ENCODE measurements around the gene ITGA2.
A peak's percentile ranks its signal among the peaks of the same experiment; 100 is the strongest.

ITGA2 gene

DNA sequence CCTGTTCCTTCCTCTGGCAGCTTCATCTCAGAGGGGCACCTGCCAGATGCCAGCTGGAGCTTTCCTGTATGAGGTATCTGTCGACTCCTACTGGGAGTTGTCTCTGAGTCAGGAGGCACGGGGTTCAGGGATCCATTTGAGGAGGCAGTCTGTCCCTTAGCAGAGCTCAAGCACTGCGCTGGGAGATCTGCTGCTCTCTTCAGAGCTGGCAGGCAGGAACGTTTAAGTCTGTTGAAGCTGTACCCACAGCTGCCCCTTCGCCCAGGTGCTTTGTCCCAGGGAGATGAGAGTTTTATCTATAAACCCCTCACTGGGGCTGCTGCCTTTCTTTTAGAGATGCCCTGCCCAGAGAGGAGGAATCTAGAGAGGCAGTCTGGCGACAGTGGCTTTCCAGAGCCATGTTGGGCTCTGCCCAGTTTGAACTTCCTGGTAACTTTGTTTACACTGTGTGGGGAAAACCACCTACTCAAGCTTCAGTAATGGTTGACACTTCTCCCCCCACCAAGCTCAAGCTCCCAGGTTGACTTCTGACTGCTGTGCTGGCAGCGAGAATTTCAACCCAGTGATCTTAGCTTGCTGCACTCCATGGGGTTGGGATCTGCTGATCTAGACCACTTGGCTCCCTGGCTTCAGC is 11.8 kb upstream of the ITGA2 start:
- Mint-ChIP-seq H3K36me3 (ENCODE audit: low read depth) (peaks cover 3% of the 10 kb centered on the region), H3K4me3 (no peak overlapping the region), H3K9me3 (peaks cover 6% of the 10 kb centered on the region), H3K27me3 (peaks cover 32% of the 10 kb centered on the region), H3K4me1 (no peaks in the 10 kb centered on the region), H3K27ac (no peak overlapping the region)
- ATAC-seq (no peak), DNase-seq (no peak)

DNA sequence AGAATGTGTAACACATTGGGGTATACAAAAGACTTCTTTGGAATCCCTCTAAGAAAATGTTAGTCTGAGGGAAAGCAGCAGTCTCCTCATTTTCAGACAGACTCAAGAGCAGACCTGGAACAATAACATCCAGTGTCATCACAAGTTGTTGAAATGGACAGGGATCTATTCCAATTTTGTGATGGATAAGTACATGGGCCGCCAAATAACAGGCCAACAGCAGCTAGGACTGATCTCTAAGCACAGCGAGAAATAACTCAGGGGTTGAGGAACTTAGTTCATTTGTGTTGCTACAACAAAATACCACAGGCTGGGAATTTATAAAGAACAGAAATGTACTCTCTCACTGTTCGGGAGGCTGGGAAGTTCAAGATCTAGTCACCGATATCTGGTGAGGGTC is 7.6 kb upstream of the ITGA2 start:
- Mint-ChIP-seq H3K36me3 (ENCODE audit: low read depth) (peaks cover 3% of the 10 kb centered on the region), H3K4me1 (peaks cover 13% of the 10 kb centered on the region), H3K4me3 (no peak overlapping the region), H3K9me3 (no peaks in the 10 kb centered on the region), H3K27ac (no peak overlapping the region), H3K27me3 (peaks cover 37% of the 10 kb centered on the region)
- ATAC-seq, result no peak
- no peak for DNase-seq

DNA sequence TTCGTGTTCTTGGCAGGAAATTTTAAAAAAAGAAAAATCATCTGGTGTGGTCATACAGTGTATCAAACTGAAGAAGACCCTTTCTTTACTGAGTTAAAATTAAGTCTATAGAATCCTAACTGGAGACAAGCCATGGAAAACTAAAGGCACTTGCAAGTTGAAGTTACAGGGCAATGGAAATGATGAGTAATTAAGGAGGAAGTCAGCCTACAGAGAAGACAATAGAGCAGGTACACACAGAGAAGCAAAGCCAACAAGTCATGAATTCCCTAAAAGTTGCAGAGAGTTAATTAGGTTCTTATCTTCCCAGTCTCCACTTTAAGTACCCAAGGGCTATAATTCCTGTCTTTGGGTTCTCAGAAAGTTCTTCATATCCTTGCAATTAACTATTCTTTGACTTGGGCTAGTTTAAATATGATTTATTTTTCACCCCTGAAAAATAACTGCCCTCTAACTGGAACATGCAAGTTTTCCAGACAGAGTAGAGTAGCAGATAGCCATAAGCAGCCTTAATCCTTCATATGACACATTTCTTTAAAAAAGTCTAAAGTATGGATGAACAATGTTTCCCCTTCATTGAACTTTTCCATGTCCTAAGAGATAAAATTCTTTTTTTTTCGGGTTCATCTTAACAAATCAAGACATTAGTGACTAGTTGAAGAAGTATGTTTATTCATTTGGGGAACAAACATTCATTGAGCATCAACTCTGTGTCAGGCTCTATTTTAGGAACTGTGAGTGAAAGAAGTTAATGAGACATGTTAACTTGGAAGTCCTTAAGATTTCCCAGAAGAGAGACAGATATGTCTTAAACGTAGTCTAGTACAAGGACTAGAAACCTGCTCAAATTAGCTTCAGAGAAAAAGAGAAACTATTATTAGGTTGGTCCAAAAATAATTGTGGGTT is 5.2 kb upstream of the ITGA2 start:
- H3K9me3 Mint-ChIP-seq, result no peaks in the 10 kb centered on the region

DNA sequence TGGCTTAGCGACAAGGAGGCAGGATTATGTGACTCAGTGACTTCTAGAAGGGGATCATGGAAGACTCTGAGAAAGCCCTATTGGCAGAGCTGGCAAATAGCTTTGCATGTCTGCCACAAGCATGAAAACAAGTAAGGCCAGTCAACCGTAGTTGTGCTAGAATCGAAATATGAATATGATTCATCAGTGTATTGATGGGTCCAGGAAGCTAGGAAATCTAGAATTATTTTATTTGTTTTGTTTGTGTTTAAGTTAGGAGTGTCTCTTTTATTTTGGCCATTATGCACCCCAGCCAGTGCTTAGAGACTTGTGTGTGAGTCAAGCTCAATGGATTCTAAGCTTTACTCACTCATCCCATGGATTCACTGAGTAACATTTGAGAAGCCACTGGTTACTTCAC is 3.8 kb upstream of the ITGA2 start:
- Mint-ChIP-seq H3K27ac (no peak overlapping the region), H3K4me3 (no peak overlapping the region), H3K27me3 (peaks cover 46% of the 10 kb centered on the region), H3K36me3 (ENCODE audit: low read depth) (no peaks in the 10 kb centered on the region), H3K9me3 (no peaks in the 10 kb centered on the region), H3K4me1 (peaks cover 35% of the 10 kb centered on the region)
- DNase-seq (no peak), ATAC-seq (no peak)

More for the DNA sequence above, 5.2 kb upstream of the ITGA2 start:
- peaks cover 48% of the 10 kb centered on the region for H3K27me3 Mint-ChIP-seq
- no peak overlapping the region for H3K4me3 Mint-ChIP-seq
- ATAC-seq (no peak), DNase-seq (no peak)
- peaks cover 29% of the 10 kb centered on the region for H3K4me1 Mint-ChIP-seq
- no peak overlapping the region for H3K27ac Mint-ChIP-seq
- no peaks in the 10 kb centered on the region for H3K36me3 Mint-ChIP-seq (ENCODE audit: low read depth)

DNA sequence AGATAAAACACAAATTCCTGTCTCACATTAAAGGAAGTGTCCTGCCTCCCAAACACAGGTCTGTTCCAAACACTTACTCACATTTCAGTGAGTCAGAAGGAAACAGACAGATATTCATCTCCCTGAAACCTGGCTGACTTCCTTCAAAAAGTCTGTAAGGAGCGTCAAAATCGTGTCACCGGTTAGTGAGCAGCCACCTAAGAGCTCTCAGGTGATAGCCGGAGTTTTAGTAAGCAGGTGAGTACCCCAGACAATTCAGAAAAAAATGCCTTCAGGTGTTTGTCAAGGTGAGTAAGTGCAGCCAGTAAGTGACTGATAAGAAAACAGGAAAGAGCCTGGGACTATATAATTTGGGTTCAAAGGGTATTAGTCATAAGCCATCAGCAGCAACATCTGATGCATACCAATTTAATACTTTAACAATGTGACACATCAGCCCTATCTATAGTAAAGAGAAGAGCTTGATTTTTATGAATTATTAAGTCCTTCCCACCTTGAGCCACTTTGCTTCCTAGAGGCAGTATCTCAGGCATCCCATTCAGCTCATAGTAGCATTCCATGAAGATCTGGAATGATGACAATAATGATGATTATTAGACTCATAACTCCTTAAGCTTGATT is 1.3 kb upstream of the ITGA2 start:
- Mint-ChIP-seq H3K4me3 (peak overlapping the region; percentile 65), H3K4me1 (peaks cover 36% of the 10 kb centered on the region), H3K27me3 (peaks cover 52% of the 10 kb centered on the region), H3K9me3 (no peaks in the 10 kb centered on the region), H3K27ac (no peak overlapping the region), H3K36me3 (ENCODE audit: low read depth) (no peaks in the 10 kb centered on the region)
- ATAC-seq (peak; percentile 63), DNase-seq (no peak)

DNA sequence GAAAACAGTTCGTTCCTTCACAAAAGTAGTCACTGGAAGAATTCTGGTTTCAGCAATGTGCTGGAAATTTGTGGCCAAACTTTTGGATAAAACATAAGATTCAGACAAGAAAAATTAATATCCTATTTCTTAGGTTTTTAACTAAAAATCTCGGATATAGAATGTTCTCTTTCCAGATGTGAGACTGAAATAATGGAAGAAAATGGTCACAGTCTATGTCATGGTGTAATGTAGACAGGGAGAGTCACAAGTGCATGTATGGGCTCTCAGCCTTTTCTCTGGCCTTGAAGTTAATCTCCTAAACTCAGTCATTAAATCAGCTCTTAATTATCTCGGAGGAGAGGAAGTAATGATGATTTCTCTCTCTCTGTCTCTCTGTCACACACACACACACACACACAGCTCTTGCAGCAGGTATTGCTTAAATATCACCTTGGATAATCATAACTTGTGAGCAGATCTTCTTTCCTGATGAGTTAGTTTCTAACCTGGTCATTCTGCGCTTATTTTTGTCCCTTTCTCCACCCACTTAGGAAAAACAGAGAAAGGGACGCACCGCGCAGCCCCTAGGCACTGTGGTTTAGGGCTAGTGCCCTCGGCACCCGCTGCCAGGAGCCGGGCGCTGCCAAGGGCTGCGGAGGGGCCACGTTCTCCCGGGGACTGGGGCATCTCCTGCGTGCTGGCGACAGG is 672 bp upstream of the ITGA2 start:
- no peak overlapping the region for H3K27ac Mint-ChIP-seq
- peaks cover 34% of the 10 kb centered on the region for H3K4me1 Mint-ChIP-seq
- H3K9me3 Mint-ChIP-seq, result no peaks in the 10 kb centered on the region
- ATAC-seq (peak; percentile 12), DNase-seq (no peak)
- no peaks in the 10 kb centered on the region for H3K36me3 Mint-ChIP-seq (ENCODE audit: low read depth)
- H3K27me3 Mint-ChIP-seq, result peaks cover 51% of the 10 kb centered on the region
- peak overlapping the region; percentile 65 for H3K4me3 Mint-ChIP-seq

DNA sequence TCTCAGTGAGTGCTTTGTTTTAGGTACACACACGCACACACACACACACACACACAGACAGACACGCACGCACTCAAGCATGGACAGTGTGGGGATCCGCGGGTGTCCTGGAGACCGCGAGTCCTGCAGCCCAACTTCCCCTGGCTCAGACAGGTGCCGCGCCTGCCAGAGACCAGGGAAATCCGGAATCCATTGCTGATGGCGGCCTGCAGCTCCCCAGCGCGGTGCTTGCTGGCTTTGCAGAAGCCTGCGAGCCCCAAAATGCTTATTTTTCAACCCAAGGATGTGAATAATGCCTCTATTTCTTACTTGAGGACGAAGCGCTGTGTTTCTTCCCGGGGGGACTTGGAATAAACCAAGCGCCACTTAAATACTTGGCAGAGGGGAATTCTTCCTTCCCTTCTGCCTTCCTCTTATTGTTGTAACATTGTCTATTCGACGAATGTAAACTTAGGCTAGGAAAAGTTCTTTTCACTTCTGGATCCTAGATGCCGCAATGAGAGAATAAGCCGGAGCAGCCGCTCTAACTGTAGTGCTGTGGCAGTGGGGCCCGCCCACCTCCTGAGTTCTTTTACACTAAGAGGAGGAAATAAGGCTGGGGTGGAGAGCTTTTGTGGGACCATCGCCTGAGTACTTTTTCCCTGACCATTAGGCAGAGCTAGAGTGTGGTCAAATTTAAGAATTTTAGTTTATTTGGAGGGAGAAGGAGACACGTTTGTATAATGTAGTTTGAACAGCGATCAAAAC is 802 bp downstream of the ITGA2 start:
- H3K4me1 Mint-ChIP-seq, result peaks cover 23% of the 10 kb centered on the region
- no peak overlapping the region for H3K27ac Mint-ChIP-seq
- no peaks in the 10 kb centered on the region for H3K36me3 Mint-ChIP-seq (ENCODE audit: low read depth)
- peak overlapping the region; percentile 70 for H3K4me3 Mint-ChIP-seq
- peaks cover 53% of the 10 kb centered on the region for H3K27me3 Mint-ChIP-seq
- H3K9me3 Mint-ChIP-seq, result no peaks in the 10 kb centered on the region
- DNase-seq (peak; percentile 39), ATAC-seq (peak; percentile 23)

DNA sequence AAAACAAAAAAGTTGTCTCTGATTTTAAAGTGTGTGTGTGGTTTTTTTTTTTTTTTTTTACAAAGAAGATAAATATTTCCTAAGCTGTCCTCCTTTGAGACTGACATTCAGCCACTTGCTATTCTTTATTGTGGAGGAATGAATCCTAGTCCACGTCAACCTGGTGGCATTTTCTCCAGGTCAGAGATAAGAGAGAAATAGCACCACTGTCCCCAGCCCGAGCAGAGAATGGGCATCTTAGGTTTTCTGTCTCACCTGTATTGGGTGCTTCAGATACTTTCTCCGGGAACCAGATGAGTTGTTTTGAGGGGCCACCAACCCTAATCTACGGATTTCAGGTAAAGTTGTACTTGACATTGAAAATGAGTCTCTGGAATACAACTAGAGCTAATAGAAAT is 1.4 kb downstream of the ITGA2 start:
- Mint-ChIP-seq H3K4me1 (peaks cover 23% of the 10 kb centered on the region), H3K36me3 (ENCODE audit: low read depth) (no peaks in the 10 kb centered on the region), H3K9me3 (no peaks in the 10 kb centered on the region), H3K4me3 (peak overlapping the region; percentile 70), H3K27ac (no peak overlapping the region), H3K27me3 (peaks cover 49% of the 10 kb centered on the region)
- no peak for ATAC-seq
- DNase-seq, result no peak

DNA sequence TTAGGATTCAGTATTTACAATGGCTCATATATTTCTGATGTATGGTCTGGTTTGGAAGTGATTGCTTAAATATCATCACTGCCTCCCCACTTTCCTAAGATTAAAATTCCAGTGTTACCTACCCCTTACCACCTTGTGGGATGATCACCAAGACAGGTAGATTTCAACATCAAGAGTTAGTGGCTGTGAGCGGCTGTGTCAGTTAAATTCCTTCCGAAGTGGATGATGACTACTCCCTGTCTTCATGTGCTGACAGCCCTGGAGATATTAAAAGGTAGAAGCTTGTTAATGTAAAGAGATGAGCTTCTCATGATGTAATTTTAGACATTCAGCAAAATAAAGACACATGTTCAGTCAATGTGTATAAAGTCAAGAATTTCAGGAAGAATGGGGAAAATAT is 4.2 kb downstream of the ITGA2 start:
- H3K36me3 Mint-ChIP-seq (ENCODE audit: low read depth), result no peaks in the 10 kb centered on the region

DNA sequence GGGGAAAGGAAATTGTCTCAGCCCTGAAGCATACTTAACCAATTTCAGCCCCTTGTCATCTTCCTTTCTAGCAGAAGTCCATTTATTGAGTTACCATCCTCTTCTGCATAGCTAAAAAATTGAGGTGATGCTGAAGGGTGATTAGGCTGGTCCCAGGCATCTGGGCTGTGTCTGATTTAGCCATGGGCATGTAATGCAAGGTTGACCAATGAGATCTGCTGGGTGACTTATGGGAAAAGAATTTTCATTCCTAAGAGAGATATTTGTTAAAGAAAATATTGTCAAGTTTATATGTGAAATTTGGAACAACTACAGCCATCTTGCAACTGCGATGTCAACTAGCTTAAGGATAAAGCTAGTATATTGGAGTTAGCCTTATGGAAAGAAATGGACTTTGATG is 5.1 kb downstream of the ITGA2 start:
- no peak overlapping the region for H3K27ac Mint-ChIP-seq
- H3K4me1 Mint-ChIP-seq, result peaks cover 10% of the 10 kb centered on the region
- ATAC-seq (no peak), DNase-seq (no peak)
- H3K4me3 Mint-ChIP-seq, result no peak overlapping the region
- no peaks in the 10 kb centered on the region for H3K9me3 Mint-ChIP-seq
- peaks cover 34% of the 10 kb centered on the region for H3K27me3 Mint-ChIP-seq
- H3K36me3 Mint-ChIP-seq (ENCODE audit: low read depth), result no peaks in the 10 kb centered on the region

More for the DNA sequence above, 4.2 kb downstream of the ITGA2 start:
- DNase-seq (no peak), ATAC-seq (no peak)
- Mint-ChIP-seq H3K27me3 (peaks cover 38% of the 10 kb centered on the region), H3K9me3 (no peaks in the 10 kb centered on the region), H3K4me1 (peaks cover 11% of the 10 kb centered on the region), H3K27ac (no peak overlapping the region), H3K4me3 (no peak overlapping the region)

DNA sequence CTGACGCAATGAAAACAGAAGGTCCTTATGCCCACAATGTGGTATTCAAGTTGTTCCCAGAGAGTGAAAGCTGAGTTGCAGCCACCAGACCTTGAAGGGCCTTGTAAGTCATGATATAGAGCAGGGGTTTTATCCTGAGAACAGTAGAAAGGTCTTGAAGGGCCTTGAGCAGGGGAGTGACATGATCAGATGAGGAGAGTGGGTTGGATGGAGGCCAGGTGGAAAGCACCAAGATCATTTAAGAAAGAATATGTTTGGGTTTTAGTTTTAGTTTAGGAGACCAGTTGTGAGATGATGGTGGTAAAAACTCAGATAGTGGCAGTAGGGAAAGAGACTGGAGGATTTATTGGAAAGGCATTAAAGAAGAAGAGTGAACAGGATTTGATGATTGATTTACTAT is 5.9 kb downstream of the ITGA2 start:
- no peak overlapping the region for H3K27ac Mint-ChIP-seq
- no peaks in the 10 kb centered on the region for H3K36me3 Mint-ChIP-seq (ENCODE audit: low read depth)
- H3K9me3 Mint-ChIP-seq, result no peaks in the 10 kb centered on the region
- ATAC-seq (no peak), DNase-seq (no peak)
- peaks cover 33% of the 10 kb centered on the region for H3K27me3 Mint-ChIP-seq
- peaks cover 5% of the 10 kb centered on the region for H3K4me1 Mint-ChIP-seq
- no peak overlapping the region for H3K4me3 Mint-ChIP-seq

DNA sequence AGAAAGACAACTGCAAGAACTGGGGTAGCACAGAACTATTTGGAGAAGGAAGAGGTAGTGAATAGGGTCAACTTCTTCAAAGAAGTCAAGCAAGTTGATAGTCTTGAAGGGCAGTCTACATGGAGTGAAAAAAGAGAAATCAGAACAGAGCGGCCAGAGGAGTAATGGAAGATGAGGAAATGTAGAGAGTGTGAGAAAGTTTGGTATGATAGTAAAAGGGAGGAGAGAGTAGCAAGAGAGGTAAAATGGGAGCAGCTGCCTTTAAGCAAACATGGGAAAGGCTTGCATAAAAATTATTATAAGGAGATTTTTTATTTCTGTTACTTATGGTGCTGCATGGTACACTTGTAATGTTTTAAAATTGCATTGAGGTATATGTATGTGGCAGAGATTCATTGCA is 6.8 kb downstream of the ITGA2 start:
- peaks cover 3% of the 10 kb centered on the region for H3K4me1 Mint-ChIP-seq
- no peak overlapping the region for H3K4me3 Mint-ChIP-seq
- DNase-seq (no peak), ATAC-seq (no peak)
- peaks cover 25% of the 10 kb centered on the region for H3K27me3 Mint-ChIP-seq
- no peaks in the 10 kb centered on the region for H3K9me3 Mint-ChIP-seq
- no peak overlapping the region for H3K27ac Mint-ChIP-seq
- no peaks in the 10 kb centered on the region for H3K36me3 Mint-ChIP-seq (ENCODE audit: low read depth)

DNA sequence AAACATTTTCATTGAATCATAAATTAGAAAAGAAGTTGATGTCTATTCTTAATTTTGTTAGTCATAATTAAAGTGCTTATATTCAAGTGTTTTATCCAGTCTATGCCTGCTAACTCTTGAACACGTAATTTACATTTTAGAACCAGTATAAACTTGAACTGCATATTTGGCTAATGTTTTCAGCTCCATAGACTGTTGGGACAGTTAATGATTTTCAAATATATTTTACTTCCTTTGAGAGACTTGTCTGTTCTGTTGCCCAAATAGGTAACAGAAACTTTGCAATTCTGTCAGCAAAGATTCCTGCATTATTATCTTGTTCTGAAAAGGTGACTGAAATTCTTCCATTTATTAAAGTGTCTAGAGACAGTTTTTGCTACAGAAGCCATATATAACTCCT is 7.8 kb downstream of the ITGA2 start:
- H3K27ac Mint-ChIP-seq, result no peak overlapping the region
- H3K27me3 Mint-ChIP-seq, result peaks cover 23% of the 10 kb centered on the region
- H3K4me1 Mint-ChIP-seq, result peaks cover 3% of the 10 kb centered on the region
- ATAC-seq (no peak), DNase-seq (no peak)
- no peaks in the 10 kb centered on the region for H3K9me3 Mint-ChIP-seq
- no peak overlapping the region for H3K4me3 Mint-ChIP-seq
- H3K36me3 Mint-ChIP-seq (ENCODE audit: low read depth), result no peaks in the 10 kb centered on the region

DNA sequence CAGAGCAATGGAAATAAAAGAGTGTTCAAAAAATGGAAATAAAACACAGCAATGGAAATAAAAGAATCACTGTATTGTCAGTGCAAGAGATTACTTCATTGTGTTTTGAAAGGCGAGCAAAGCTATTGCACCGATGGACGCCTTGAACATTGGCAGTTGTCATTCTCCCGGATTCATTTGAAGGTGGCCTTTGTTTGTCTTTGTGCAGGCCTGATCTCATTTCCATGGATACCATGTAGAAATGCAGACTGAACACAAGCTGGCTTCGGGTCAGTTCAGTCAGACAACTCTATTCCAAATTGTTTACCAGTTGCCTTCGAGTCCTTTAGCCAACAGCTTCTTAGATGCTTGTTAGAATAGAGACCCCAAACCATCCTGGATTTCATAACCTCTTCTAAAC is 8.3 kb downstream of the ITGA2 start:
- Mint-ChIP-seq H3K27me3 (peaks cover 18% of the 10 kb centered on the region), H3K4me3 (no peak overlapping the region), H3K9me3 (no peaks in the 10 kb centered on the region), H3K36me3 (ENCODE audit: low read depth) (no peaks in the 10 kb centered on the region), H3K27ac (no peak overlapping the region), H3K4me1 (peaks cover 3% of the 10 kb centered on the region)
- DNase-seq (no peak), ATAC-seq (no peak)

Data from activated naive CD8-positive, alpha-beta T cell treated with anti-CD3 and anti-CD28 coated beads, Interleukin-2, amount 50 U/mL, for 24 hours (primary cell).